GM21576 (cell line): ENCODE measurements around the gene KIF23.

ENCODE experiments used
- ATAC-seq: cut with Tn5 transposase; IDR thresholded peaks from one replicate; pipeline ENCODE4 v1.9.1; 2021; ENCODE audit warnings: mild to moderate bottlenecking, moderate library complexity; ENCODE audit not compliant: unreplicated experiment

The KIF23 gene

DNA sequence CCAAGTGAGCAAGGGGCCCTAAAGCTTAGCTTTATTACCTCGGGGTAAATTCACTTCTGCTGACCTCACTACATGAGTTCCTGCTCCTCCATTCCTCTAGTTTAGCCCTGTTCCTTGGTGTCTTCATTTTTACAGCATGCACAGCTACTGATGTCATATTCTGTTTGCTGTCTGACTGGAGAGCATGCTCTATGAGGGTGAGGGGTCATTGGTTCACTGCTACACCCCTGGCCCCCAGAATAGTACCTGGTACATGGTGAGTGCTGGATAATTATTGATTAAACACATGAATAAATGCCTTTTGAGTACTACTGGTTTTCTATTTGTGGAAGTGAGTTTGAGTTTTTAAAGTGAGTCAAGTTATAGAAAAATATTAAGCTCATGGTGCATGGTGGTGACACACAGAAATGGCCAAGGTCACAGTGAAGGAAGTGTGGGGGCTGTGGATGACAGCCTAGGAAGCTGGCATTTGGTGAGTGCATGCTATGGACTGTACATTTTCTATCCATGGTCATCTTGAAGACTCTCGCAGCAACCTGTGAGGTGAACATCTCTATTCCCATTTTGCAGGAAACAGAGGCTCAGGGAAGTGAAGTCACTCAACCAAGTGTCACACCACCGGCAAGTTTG is 72.4 kb downstream of the KIF23 start:
- no peak for ATAC-seq

GRCh38 chr15:69489073-69489571 is 75.0 kb downstream of the KIF23 start:
- no peak for ATAC-seq

DNA sequence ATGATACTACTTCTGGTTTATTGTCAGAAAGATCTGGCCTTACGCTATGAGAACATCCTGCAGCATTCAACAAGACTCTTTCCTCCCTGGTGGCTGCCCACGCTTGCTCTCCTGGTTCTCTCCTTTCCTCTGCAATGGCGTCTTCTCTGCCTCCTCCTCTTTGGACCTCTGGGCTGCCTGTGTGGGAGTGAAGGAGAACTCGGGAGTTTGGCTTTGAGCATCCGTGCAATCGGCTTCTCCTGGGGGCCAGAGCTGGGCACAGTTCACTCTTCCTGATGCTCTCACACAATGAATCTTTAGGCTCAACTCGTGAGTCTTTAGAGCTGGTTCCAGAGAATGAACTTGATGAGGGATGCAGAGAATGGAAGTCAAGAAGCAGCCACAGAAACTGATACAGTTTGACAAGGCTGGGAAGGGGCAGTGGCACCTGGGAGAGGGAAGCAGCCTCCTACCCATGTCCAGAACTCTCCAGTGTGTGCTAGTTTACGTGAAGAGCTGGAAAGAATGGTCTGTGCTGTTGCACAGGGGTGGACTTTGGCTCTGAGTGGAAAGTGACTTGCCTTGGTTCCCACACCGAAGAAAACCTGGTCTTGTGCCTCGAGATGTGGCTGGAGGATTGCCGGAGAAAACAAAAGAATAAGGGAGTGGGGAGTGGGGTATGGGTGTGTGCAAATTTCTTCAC is 76.3 kb downstream of the KIF23 start:
- no peak for ATAC-seq

DNA sequence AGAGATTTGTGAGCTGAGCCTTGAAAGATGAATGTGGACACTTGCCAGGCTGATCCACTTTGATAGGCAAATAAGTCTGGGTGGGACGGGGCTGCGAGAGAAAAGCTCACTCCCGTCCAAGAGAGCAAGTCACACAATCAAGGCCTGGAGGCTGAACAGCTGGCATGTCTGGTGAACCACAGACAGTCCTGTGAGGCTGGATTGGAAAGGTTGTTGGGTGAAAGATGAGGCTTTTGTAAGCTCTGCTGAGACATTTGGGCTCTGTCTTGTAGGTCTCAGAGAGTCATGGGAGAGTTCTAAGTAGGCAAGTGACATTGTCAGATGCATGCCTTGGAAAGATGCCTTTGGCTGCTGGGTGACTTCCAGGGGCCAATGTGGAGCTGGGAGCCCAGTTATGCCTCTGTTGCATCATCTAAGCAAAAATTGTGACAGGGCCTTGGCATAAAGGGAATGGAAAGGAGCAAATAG is 76.9 kb downstream of the KIF23 start:
- no peak for ATAC-seq

DNA sequence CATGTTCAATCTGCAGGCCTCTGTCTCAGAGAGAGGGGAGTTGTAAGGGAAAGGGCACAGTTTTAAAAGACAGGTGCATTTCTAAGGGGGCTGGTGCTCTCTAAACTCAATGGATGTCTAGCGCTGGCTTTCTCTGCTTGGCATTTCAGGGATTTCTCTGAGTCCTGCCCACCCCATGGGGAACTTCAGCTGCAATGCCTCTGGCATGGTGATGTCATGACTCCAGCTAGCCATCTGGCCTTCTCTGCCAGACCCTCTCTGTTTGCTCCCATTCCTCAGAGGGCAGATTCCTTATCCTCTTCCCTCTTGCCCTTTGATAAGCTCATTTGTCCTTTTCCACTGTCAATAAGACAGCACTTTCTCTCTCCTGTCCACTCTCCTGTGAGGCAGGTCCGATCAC is 79.3 kb downstream of the KIF23 start:
- ATAC-seq = no peak

DNA sequence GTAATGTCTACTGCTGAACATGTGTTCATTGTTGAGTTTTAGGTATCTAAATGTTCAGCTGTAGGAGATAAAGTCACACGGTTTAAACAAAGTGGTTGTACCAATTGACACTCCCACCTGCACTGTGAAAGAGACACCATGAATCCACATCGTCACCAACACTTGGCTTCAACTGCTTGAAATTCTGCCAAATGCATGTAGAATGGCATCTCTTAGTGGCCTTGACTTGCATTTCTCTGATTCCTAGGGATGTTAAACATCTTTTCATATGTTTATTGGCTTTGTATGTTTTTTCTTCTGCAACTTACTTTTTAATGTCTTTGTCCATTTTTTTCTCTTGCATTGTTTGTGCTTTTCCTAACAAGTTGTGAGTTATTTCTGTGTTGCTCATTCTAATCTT is 81.9 kb downstream of the KIF23 start:
- no peak for ATAC-seq

DNA sequence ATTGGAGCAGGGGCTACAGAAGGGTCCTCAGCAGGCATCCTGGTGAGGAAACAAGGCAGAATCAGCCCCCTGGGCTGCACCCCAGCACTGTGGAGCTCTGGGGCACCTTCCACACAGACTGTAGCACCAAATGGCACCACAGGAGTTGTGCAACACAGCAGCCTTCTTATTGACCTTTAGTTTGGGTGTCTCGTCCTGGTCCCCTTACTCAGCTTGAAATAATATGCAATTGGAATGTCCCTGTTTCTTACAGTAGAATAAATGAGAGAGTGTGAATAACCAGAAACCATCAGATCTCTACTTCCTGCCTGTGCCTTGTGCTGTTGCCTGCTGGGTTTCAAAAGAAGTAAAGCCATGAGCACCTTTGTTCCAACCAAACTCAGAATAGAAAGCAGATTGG is 82.9 kb downstream of the KIF23 start:
- ATAC-seq = no peak

DNA sequence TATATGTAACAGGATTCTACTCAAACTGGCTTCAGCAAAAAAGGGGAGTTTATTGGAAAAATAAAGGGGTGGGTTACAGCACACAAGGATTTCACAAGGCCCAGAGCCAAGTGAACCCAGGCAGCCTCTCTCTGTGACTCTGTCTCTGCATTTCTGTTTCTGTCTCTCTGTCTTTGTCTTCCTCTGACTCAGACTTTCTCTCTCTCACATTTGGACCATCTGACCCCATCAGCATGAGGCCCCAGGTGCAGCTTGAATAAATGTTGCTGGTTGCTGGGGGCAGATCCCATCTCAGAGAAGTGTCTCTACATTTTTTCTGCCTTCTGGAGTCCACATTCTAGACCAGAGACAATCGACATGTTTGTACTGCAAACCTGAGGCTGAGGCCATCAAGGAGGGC is 83.5 kb downstream of the KIF23 start:
- ATAC-seq = no peak
